ENCODE results near the gene MAGOHB. TPM values are rescaled to one million over a fixed set of nuclear protein-coding genes. Genes with fewer than 3 reads are reported as not detected.
"Not testable (repeated sequence)": the region's sequence is repeated elsewhere in the genome, so short reads cannot be mapped to it uniquely, and the experiment has no call there.

MAGOHB gene
- total RNA-seq, 1 experiment from 2014 or later, result 134 TPM

- no peak overlapping the region for H3K4me3 Mint-ChIP-seq (ENCODE audit: unreplicated experiment)
- H3K36me3 Mint-ChIP-seq (ENCODE audit: insufficient read depth, unreplicated experiment), result peaks cover 7% of the 10 kb centered on the region
- BruUV-seq (replicated peaks), result no TSS peak
- POLR2A ChIA-PET, result interaction anchor here (0.7 kb wide), 1 partner anchor 19 kb away, joined by 4 read pairs; no protein-coding TSS in a partner anchor
- no peaks in the 10 kb centered on the region for H3K27me3 ChIP-seq (replicated peaks; ENCODE audit: control insufficient read depth, insufficient read depth, low read length)
- H3K27me3 Mint-ChIP-seq (ENCODE audit: insufficient read depth, unreplicated experiment), result no peaks in the 10 kb centered on the region
- H3K27ac Mint-ChIP-seq (ENCODE audit: unreplicated experiment), result no peak overlapping the region
- no peak for TF ChIP-seq CTCF (IDR thresholded peaks at IDR 0.05; ENCODE audit: insufficient read depth in 1 of 2, low read depth in 1 of 2, low read length in 1 of 2, severe bottlenecking in 1 of 2, unreplicated experiment in 1 of 2)
- H3K36me3 ChIP-seq (ENCODE audit: control insufficient read depth, insufficient read depth, low read length), result no peaks in the 10 kb centered on the region
- DNase-seq, result no peak
- intact Hi-C loops (cut with micrococcal nuclease; ENCODE audit: unreplicated experiment), result no loop called here
- H3K9me3 Mint-ChIP-seq (ENCODE audit: unreplicated experiment), result peaks cover 10% of the 10 kb centered on the region
- H3K9me3 ChIP-seq, result peaks cover 8% of the 10 kb centered on the region
- H3K4me1 Mint-ChIP-seq (ENCODE audit: low read depth, unreplicated experiment), result no peaks in the 10 kb centered on the region
- H3K4me1 ChIP-seq, result no peaks in the 10 kb centered on the region
- CTCF ChIA-PET, result no interaction called here
- no peak overlapping the region for H3K4me3 ChIP-seq (ENCODE audit: low read depth, low read length)
These were observed 29.0 kb downstream of the MAGOHB start for GRCh38 chr12:10584415-10584814.

GRCh38 chr12:10582704-10583103 is 30.7 kb downstream of the MAGOHB start:
- H3K27ac Mint-ChIP-seq (ENCODE audit: unreplicated experiment), result no peak overlapping the region
- POLR2A ChIA-PET, result no interaction called here
- Histone ChIP-seq H3K36me3 (ENCODE audit: control insufficient read depth, insufficient read depth, low read length) (no peaks in the 10 kb centered on the region), H3K4me1 (no peaks in the 10 kb centered on the region), H3K4me3 (ENCODE audit: low read depth, low read length) (no peak overlapping the region), H3K27me3 (replicated peaks; ENCODE audit: control insufficient read depth, insufficient read depth, low read length) (no peaks in the 10 kb centered on the region), H3K9me3 (peaks cover 8% of the 10 kb centered on the region)
- H3K4me1 Mint-ChIP-seq (ENCODE audit: low read depth, unreplicated experiment), result no peaks in the 10 kb centered on the region
- H3K36me3 Mint-ChIP-seq (ENCODE audit: insufficient read depth, unreplicated experiment), result peaks cover 7% of the 10 kb centered on the region
- no TSS peak for BruUV-seq (replicated peaks)
- no peak for TF ChIP-seq CTCF (IDR thresholded peaks at IDR 0.05; ENCODE audit: insufficient read depth in 1 of 2, low read depth in 1 of 2, low read length in 1 of 2, severe bottlenecking in 1 of 2, unreplicated experiment in 1 of 2)
- DNase-seq, result no peak
- H3K9me3 Mint-ChIP-seq (ENCODE audit: unreplicated experiment), result peaks cover 10% of the 10 kb centered on the region
- no peak overlapping the region for H3K4me3 Mint-ChIP-seq (ENCODE audit: unreplicated experiment)
- CTCF ChIA-PET, result no interaction called here
- H3K27me3 Mint-ChIP-seq (ENCODE audit: insufficient read depth, unreplicated experiment), result no peaks in the 10 kb centered on the region
- intact Hi-C loops (cut with micrococcal nuclease; ENCODE audit: unreplicated experiment), result no loop called here

- H3K4me1 ChIP-seq; H3K9me3 Mint-ChIP-seq (ENCODE audit: unreplicated experiment); H3K36me3 ChIP-seq (ENCODE audit: control insufficient read depth, insufficient read depth, low read length); H3K4me3 ChIP-seq (ENCODE audit: low read depth, low read length); BruUV-seq (replicated peaks); POLR2A ChIA-PET; CTCF ChIA-PET; H3K4me3 Mint-ChIP-seq (ENCODE audit: unreplicated experiment); H3K27ac Mint-ChIP-seq (ENCODE audit: unreplicated experiment); H3K9me3 ChIP-seq; H3K27me3 Mint-ChIP-seq (ENCODE audit: insufficient read depth, unreplicated experiment); H3K27me3 ChIP-seq (replicated peaks; ENCODE audit: control insufficient read depth, insufficient read depth, low read length); H3K4me1 Mint-ChIP-seq (ENCODE audit: low read depth, unreplicated experiment); H3K36me3 Mint-ChIP-seq (ENCODE audit: insufficient read depth, unreplicated experiment); DNase-seq; intact Hi-C loops (cut with micrococcal nuclease; ENCODE audit: unreplicated experiment): not testable (repeated sequence)
These were observed 31.3 kb downstream of the MAGOHB start for GRCh38 chr12:10582133-10582532.

- intact Hi-C loops (cut with micrococcal nuclease; ENCODE audit: unreplicated experiment), result no loop called here
- H3K27me3 ChIP-seq (replicated peaks; ENCODE audit: control insufficient read depth, insufficient read depth, low read length), result no peaks in the 10 kb centered on the region
- Mint-ChIP-seq H3K4me3 (ENCODE audit: unreplicated experiment) (no peak overlapping the region), H3K9me3 (ENCODE audit: unreplicated experiment) (peaks cover 6% of the 10 kb centered on the region), H3K4me1 (ENCODE audit: low read depth, unreplicated experiment) (peaks cover 29% of the 10 kb centered on the region), H3K27me3 (ENCODE audit: insufficient read depth, unreplicated experiment) (no peaks in the 10 kb centered on the region), H3K36me3 (ENCODE audit: insufficient read depth, unreplicated experiment) (peaks cover 5% of the 10 kb centered on the region), H3K27ac (ENCODE audit: unreplicated experiment) (no peak overlapping the region)
- peaks cover 19% of the 10 kb centered on the region; the same call in 1 of the 2 replicates for H3K4me1 ChIP-seq
- no peaks in the 10 kb centered on the region for H3K9me3 ChIP-seq
- TF ChIP-seq CTCF (IDR thresholded peaks at IDR 0.05; ENCODE audit: insufficient read depth in 1 of 2, low read depth in 1 of 2, low read length in 1 of 2, severe bottlenecking in 1 of 2, unreplicated experiment in 1 of 2), result no peak
- CTCF ChIA-PET, result no interaction called here
- POLR2A ChIA-PET, result no interaction called here
- no peaks in the 10 kb centered on the region for H3K36me3 ChIP-seq (ENCODE audit: control insufficient read depth, insufficient read depth, low read length)
- H3K4me3 ChIP-seq (ENCODE audit: low read depth, low read length), result no peak overlapping the region
- no peak for DNase-seq
- no TSS peak for BruUV-seq (replicated peaks)
These were observed 39.1 kb downstream of the MAGOHB start for GRCh38 chr12:10574307-10574706.

GRCh38 chr12:10572021-10572490 is 41.4 kb downstream of the MAGOHB start:
- BruUV-seq (replicated peaks); CTCF ChIA-PET; intact Hi-C loops (cut with micrococcal nuclease; ENCODE audit: unreplicated experiment); H3K4me3 ChIP-seq (ENCODE audit: low read depth, low read length); H3K36me3 Mint-ChIP-seq (ENCODE audit: insufficient read depth, unreplicated experiment); H3K27me3 Mint-ChIP-seq (ENCODE audit: insufficient read depth, unreplicated experiment); H3K27me3 ChIP-seq (replicated peaks; ENCODE audit: control insufficient read depth, insufficient read depth, low read length); H3K9me3 Mint-ChIP-seq (ENCODE audit: unreplicated experiment); H3K9me3 ChIP-seq; H3K36me3 ChIP-seq (ENCODE audit: control insufficient read depth, insufficient read depth, low read length): not testable (repeated sequence)
- peak; percentile 51 to 52 for DNase-seq
- H3K4me3 Mint-ChIP-seq (ENCODE audit: unreplicated experiment), result peak overlapping the region; percentile 13
- peaks cover 19% of the 10 kb centered on the region; the same call in 1 of the 2 replicates for H3K4me1 ChIP-seq
- peak overlapping the region; percentile 75 for H3K27ac Mint-ChIP-seq (ENCODE audit: unreplicated experiment)
- POLR2A ChIA-PET, result interaction anchor here (0.5 kb wide), 1 partner anchor 102 kb away, joined by 5 read pairs; no protein-coding TSS in a partner anchor
- peaks cover 29% of the 10 kb centered on the region for H3K4me1 Mint-ChIP-seq (ENCODE audit: low read depth, unreplicated experiment)

All from Caco-2 (cell line).